GM19328 (cell line): Measurements from ENCODE around the gene ZSWIM7.
"Not testable (repeated sequence)": the region's sequence is repeated elsewhere in the genome, so short reads cannot be mapped to it uniquely, and the experiment has no call there.

ENCODE experiments used
- ATAC-seq: cut with Tn5 transposase; IDR thresholded peaks from one replicate; pipeline ENCODE4 v1.9.1; 2021; ENCODE audit warnings: mild to moderate bottlenecking, moderate library complexity; ENCODE audit not compliant: unreplicated experiment

The ZSWIM7 gene

DNA sequence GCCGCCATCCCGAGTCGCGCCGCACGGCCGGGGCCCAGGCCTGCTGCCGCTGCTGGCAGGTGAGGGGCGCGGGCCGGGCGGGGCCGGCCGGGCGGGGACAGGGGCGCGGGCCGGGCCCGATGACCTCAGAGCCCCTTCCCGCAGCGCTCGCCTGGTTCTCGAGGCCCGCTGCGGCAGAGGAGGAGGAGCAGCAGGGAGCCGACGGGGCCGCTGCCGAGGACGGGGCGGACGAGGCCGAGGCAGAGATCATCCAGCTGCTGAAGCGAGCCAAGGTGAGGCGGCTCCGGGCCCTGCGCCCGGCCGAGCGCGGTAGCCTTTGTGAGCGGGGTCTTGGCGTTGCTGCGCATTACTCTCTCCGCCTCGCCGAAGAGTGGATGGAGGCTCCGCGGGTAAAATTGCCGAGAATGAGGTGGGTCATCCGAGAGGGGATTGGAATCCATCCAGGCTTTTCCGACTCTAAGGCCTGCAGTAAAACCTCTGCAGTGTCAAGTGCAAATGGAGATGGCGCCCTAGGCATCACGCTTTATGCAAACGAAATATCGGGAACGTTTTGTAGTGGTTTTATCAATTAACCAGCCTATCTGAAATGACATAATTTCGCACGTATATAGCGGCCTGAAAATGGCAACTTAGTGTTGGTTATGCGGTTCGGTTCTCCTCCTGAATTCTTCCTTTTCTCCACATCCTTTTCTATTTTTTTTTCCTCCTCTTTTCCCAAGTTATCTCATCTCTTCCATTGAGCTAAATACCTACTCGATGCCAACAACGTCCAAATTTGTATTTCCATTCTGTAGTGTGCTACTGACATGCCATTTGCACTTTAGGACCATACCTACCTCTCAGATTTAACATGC lies 697 bp upstream of the ZSWIM7 start:
- peak; percentile 38 for ATAC-seq

GRCh38 chr17:15998031-15998562 lies 1.4 kb downstream of the ZSWIM7 start:
- no peak for ATAC-seq

- no peak for ATAC-seq
Observed at GRCh38 chr17:15996322-15996721, 3.2 kb downstream of the ZSWIM7 start.

- no peak for ATAC-seq
Observed at GRCh38 chr17:15981646-15982580, 17.6 kb downstream of the ZSWIM7 start.

- ATAC-seq = peak; percentile 84
Observed at GRCh38 chr17:15981208-15981607, 18.3 kb downstream of the ZSWIM7 start.

- ATAC-seq = not testable (repeated sequence)
Observed at GRCh38 chr17:15979013-15979412, 20.5 kb downstream of the ZSWIM7 start.

GRCh38 chr17:15978606-15979005 lies 20.9 kb downstream of the ZSWIM7 start:
- ATAC-seq = no peak

- ATAC-seq = no peak
Observed at GRCh38 chr17:15977894-15978293, 21.6 kb downstream of the ZSWIM7 start.

GRCh38 chr17:15973834-15974233 lies 25.7 kb downstream of the ZSWIM7 start:
- no peak for ATAC-seq

GRCh38 chr17:15973016-15973415 lies 26.5 kb downstream of the ZSWIM7 start:
- no peak for ATAC-seq

DNA sequence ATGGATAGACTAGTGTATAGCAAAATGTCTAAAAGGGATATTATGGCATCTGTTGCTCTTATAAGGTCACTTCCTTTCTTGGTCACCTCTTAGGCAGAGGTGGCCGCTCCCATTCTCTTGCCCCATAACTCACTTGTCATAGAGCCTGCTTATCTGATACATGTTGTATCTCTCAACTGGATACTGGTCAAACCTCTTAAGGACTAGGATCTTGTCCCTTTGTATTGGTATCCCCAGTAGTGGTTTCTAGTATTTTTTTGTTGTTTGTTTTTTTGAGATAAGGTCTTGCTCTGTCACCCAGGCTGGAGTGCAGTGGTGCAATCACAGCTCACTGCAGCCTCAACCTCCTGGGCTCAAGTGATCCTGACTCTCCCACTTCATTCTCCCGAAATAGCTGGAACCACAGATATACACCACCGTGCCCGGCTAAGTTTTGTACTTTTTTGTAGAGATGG lies 27.0 kb downstream of the ZSWIM7 start:
- ATAC-seq = no peak

GRCh38 chr17:15971882-15972281 lies 27.6 kb downstream of the ZSWIM7 start:
- no peak for ATAC-seq

- ATAC-seq = no peak
Observed at GRCh38 chr17:15971098-15971678, 28.3 kb downstream of the ZSWIM7 start.

- no peak for ATAC-seq
Observed at GRCh38 chr17:15970500-15970899, 29.0 kb downstream of the ZSWIM7 start.

GRCh38 chr17:15969463-15969862 lies 30.0 kb downstream of the ZSWIM7 start:
- no peak for ATAC-seq

GRCh38 chr17:15967706-15968399 lies 31.7 kb downstream of the ZSWIM7 start:
- no peak for ATAC-seq

- no peak for ATAC-seq
Observed at GRCh38 chr17:15966879-15967248, 32.6 kb downstream of the ZSWIM7 start.

DNA sequence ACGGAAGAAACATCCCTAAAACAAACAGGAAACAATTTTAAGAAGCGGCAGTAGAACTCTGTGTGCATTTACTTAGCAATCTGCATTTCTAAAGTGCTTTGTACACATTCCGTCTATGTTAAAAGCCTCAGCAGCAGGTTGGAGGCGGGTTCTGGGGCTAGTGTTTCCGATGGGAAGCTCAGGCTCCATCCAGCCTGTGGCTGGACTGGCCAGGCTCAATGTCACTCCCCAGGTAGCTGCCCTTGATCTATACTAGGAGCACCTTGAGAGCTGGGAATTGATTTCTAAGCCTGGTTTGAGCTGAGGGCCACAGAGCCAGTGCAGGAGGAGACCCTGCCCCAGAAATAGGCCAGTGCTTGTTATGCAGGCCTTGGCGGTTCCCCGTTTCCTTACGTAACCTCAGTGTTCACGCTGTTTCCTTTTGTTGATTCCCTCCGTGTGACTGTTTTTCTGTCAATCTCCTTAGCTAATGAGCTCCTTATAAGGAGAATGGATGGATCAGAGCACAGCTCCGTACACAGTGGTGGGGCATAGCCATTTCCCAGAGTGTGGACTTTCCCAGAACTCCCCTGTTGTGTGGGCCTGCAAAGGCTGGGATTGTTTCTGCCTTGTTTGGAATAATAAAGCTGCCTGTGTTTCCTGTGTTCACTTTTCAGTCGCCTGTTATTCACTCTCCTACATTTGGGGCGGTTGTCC lies 33.2 kb downstream of the ZSWIM7 start:
- no peak for ATAC-seq

DNA sequence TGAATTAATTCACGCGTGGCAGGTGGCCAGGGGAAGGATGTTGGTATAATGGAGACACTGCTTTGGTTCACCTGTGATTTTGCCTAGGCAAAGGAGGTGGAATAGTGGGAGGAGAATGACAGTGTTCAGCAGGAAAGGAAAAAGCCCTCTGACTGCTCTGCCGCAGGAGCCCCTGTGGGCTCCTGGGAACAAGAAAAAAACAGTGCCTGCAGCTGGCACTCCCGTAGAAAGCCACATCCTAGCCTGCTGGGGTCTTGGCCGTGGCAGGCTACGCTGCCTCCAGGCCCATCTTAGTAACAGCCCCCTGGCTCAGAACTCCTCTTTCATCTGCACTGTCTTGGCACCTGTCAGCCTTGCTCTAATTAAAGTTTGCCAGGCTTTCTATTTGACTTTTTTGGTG lies 34.0 kb downstream of the ZSWIM7 start:
- ATAC-seq = no peak

GRCh38 chr17:15963670-15964110 lies 35.8 kb downstream of the ZSWIM7 start:
- ATAC-seq = no peak
